Panc1 (cell line): ENCODE measurements around the gene SGPP1. TPM values are rescaled to one million over a fixed set of nuclear protein-coding genes. Genes with fewer than 3 reads are reported as not detected.

ENCODE experiments used
- ATAC-seq: fragments of 200-7000 bp; cut with Tn5 transposase; 2 replicates; pipeline ENCODE4 v1.9.1; 2020; ENCODE audit warnings: mild to moderate bottlenecking, moderate library complexity
- BruUV-seq: library from RNA; stranded (reverse); fragments of 400-500 nt; replicated peaks from 2 replicates; lab custom pipeline; 2021; lab: Mats Ljungman, UMichigan
- CTCF ChIA-PET: fragments of 300-600 bp; sonication (Branson Sonifier 250); formaldehyde crosslinking; loops from one replicate; lab custom pipeline; 2022; ENCODE audit warnings: antibody characterized with exemption; lab: Charles Lee
- POLR2A ChIA-PET: fragments of 300-600 bp; sonication (Branson Sonifier 250); formaldehyde crosslinking; loops from one replicate; lab custom pipeline; 2022; ENCODE audit warnings: antibody characterized with exemption; lab: Charles Lee
- DNase-seq: peaks from one replicate; pipeline ENCODE4 v3.0.0-alpha.2; 2010; ENCODE audit warnings: low read depth, low spot score
- H3K27ac ChIP-seq: 2 replicates; pipeline ENCODE4 v1.5.1; 2011; ENCODE audit warnings: mild to moderate bottlenecking, low read length, inconsistent platforms
- H3K27me3 ChIP-seq: fragments of 200-500 bp; sonication (Bioruptor generic); 2 replicates; pipeline ENCODE4 v1.6.0; 2014; ENCODE audit warnings: low read length, inconsistent platforms; ENCODE audit not compliant: control insufficient read depth, insufficient read depth
- H3K36me3 ChIP-seq: fragments of 200-500 bp; sonication (Bioruptor generic); 2 replicates; pipeline ENCODE4 v1.5.1; 2014; ENCODE audit warnings: inconsistent platforms, mild to moderate bottlenecking, low read length, moderate library complexity; ENCODE audit not compliant: control insufficient read depth, insufficient read depth
- H3K4me1 ChIP-seq: 2 replicates; pipeline ENCODE4 v1.5.1; 2011; ENCODE audit warnings: inconsistent platforms, mild to moderate bottlenecking, low read length, moderate library complexity; ENCODE audit not compliant: control insufficient read depth, insufficient read depth
- H3K4me3 ChIP-seq, 2 experiments: 2 replicates each; pipeline ENCODE4 v1.5.1; 2011 to 2012; ENCODE audit warnings: low read depth in 2 of 2, low read length in 2 of 2, mild to moderate bottlenecking in 2 of 2, inconsistent platforms in 1 of 2, moderate library complexity in 1 of 2
- H3K9me3 ChIP-seq: fragments of 200-500 bp; sonication (Bioruptor generic); 2 replicates; pipeline ENCODE4 v1.5.1; 2014; ENCODE audit warnings: low read depth, mild to moderate bottlenecking, inconsistent platforms, low read length, moderate library complexity; ENCODE audit not compliant: control insufficient read depth, insufficient read depth
- POLR2AphosphoS5 ChIP-seq: IDR thresholded peaks from 2 replicates; pipeline ENCODE4 v1.6.1; 2012; ENCODE audit warnings: mild to moderate bottlenecking, low read depth, low read length, moderate library complexity
- SIN3A ChIP-seq: IDR thresholded peaks from 2 replicates; pipeline ENCODE4 v1.6.1; 2012; ENCODE audit warnings: low read depth, mild to moderate bottlenecking, low read length, moderate library complexity, borderline replicate concordance; ENCODE audit not compliant: insufficient read depth
- TCF7L2 ChIP-seq: IDR thresholded peaks from 2 replicates; pipeline ENCODE4 v1.6.1; 2011; ENCODE audit warnings: mild to moderate bottlenecking, low read depth, low read length, inconsistent platforms
- in situ Hi-C: cut with HindIII; loops from 2 replicates; pipeline ENCODE4 v1.10.0; 2016; ENCODE audit warnings: low sequenced_read_pairs, low pct_unique_long_range_greater_than_20kb
- intact Hi-C: fragments of 100-400 bp; cut with micrococcal nuclease; formaldehyde crosslinking; loops from one replicate; pipeline ENCODE4 v1.10.0; 2022; ENCODE audit not compliant: unreplicated experiment
- total RNA-seq: library from RNA; stranded (reverse); gene quantifications from one replicate; pipeline ENCODE4 v1.2.1, GENCODE V29; 2021; ENCODE audit not compliant: unreplicated experiment
- TF ChIP-seq, protein P1 (sequence below): fragments of 450-650 bp; IDR thresholded peaks from 2 replicates; pipeline ENCODE4 v1.5.1; 2017; ENCODE audit warnings: mild to moderate bottlenecking
- TF ChIP-seq, protein P2 (sequence below), 2 experiments: IDR thresholded peaks; 2 replicates each; pipeline ENCODE4 v1.6.1; 2011 to 2012; ENCODE audit warnings: low read depth in 2 of 2, control low read depth in 1 of 2, low read length in 1 of 2, mild to moderate bottlenecking in 1 of 2, moderate library complexity in 1 of 2; ENCODE audit not compliant: insufficient read depth in 1 of 2

The SGPP1 gene
- total RNA-seq, 1 experiment from 2014 or later = 30.0 TPM

DNA sequence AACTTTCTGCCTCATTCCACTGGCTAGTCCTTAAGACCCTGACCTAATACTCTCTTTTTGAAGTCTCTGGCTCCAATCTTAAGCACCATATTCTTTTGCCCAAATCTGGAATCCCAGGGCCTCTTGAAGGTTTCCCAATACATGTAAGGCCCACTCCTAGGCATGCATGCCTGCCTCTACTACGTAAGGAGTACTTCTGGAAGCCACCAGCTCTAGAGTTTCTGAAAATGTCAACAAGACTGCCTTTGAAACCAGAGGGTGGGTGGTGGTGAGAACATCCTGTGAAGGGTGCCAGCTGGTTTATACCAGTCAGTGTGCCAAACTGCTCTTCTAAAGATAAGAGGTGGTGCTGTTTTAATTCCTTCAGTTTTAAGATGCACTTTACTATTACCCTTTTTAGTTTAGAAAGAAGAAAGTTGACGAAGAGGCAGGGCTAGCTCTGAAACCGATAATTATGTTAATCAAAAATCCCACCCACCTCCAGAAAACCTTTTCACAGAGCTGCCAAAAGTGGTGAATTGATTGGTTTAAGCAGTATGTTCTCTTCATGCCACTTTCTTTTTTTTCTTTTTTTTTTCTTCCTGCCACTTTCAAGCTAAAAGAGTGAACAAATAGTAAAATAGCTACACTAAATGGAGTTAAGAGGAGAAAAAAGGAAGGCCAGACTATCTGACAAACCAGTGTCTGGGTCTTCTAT, 77.5 kb downstream of the SGPP1 start:
- ATAC-seq = no peak
- POLR2A ChIA-PET = no interaction called here
- H3K4me3 ChIP-seq = no peak overlapping the region

DNA sequence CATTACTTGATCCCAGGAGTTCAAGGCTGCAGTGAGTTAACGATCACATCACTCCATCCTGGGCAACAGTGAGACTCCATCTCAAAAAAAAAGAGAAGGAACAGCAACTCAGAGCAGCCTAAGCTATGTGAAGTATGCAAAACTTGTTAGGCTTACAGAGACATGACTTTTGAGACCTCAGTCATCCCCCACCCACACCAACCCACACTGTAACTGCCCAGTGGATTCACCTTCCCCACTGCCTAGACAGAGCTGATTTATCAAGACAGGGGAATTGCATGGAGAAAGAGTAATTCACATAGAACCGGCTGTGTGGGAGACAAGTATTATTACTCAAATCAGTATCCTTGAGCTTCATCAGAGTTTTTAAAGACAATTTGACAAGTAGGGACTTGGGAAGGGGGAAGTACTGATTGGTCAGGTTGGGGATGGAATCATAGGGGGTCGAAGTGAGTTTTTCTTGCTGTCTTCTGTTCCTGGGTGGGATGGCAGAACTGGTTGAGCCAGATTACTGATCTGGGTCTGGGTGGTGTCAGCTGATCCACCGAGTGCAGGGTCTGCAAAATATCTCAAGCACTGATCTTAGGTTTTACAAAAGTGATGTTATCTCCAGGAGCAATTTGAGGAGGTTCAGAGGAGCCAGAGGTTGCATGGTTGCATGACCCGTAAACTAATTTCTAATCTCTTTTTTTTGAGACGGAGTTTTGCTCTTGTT, 80.0 kb downstream of the SGPP1 start:
- CTCF ChIA-PET = no interaction called here
- BruUV-seq = no TSS peak
- no peak overlapping the region for H3K27ac ChIP-seq

More for the DNA sequence above, 77.5 kb downstream of the SGPP1 start:
- Histone ChIP-seq H3K9me3 (no peaks in the 10 kb centered on the region), H3K36me3 (no peaks in the 10 kb centered on the region), H3K4me1 (no peaks in the 10 kb centered on the region), H3K27me3 (no peaks in the 10 kb centered on the region), H3K27ac (no peak overlapping the region)
- CTCF ChIA-PET = interaction anchor here (0.6 kb wide), 1 partner anchor 38 kb away, joined by 11 read pairs; no protein-coding TSS in a partner anchor
- intact Hi-C loops (no loop called here), in situ Hi-C loops (no loop called here)
- no TSS peak for BruUV-seq
- DNase-seq = no peak
- TF ChIP-seq, protein P1, sequence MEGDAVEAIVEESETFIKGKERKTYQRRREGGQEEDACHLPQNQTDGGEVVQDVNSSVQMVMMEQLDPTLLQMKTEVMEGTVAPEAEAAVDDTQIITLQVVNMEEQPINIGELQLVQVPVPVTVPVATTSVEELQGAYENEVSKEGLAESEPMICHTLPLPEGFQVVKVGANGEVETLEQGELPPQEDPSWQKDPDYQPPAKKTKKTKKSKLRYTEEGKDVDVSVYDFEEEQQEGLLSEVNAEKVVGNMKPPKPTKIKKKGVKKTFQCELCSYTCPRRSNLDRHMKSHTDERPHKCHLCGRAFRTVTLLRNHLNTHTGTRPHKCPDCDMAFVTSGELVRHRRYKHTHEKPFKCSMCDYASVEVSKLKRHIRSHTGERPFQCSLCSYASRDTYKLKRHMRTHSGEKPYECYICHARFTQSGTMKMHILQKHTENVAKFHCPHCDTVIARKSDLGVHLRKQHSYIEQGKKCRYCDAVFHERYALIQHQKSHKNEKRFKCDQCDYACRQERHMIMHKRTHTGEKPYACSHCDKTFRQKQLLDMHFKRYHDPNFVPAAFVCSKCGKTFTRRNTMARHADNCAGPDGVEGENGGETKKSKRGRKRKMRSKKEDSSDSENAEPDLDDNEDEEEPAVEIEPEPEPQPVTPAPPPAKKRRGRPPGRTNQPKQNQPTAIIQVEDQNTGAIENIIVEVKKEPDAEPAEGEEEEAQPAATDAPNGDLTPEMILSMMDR = no peak
- TF ChIP-seq, protein P2, sequence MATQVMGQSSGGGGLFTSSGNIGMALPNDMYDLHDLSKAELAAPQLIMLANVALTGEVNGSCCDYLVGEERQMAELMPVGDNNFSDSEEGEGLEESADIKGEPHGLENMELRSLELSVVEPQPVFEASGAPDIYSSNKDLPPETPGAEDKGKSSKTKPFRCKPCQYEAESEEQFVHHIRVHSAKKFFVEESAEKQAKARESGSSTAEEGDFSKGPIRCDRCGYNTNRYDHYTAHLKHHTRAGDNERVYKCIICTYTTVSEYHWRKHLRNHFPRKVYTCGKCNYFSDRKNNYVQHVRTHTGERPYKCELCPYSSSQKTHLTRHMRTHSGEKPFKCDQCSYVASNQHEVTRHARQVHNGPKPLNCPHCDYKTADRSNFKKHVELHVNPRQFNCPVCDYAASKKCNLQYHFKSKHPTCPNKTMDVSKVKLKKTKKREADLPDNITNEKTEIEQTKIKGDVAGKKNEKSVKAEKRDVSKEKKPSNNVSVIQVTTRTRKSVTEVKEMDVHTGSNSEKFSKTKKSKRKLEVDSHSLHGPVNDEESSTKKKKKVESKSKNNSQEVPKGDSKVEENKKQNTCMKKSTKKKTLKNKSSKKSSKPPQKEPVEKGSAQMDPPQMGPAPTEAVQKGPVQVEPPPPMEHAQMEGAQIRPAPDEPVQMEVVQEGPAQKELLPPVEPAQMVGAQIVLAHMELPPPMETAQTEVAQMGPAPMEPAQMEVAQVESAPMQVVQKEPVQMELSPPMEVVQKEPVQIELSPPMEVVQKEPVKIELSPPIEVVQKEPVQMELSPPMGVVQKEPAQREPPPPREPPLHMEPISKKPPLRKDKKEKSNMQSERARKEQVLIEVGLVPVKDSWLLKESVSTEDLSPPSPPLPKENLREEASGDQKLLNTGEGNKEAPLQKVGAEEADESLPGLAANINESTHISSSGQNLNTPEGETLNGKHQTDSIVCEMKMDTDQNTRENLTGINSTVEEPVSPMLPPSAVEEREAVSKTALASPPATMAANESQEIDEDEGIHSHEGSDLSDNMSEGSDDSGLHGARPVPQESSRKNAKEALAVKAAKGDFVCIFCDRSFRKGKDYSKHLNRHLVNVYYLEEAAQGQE (IDR thresholded peaks at IDR 0.05; ENCODE audit: insufficient read depth in 1 of 2, low read depth in 2 of 2, low read length in 1 of 2) = no peak
- TF ChIP-seq SIN3A = no peak
- TF ChIP-seq POLR2AphosphoS5 = no peak
- no peak for TF ChIP-seq TCF7L2

More for the DNA sequence above, 80.0 kb downstream of the SGPP1 start:
- no peak overlapping the region for H3K4me3 ChIP-seq
- H3K4me1 ChIP-seq = no peaks in the 10 kb centered on the region
- in situ Hi-C loops = no loop called here
- TF ChIP-seq, protein P1 = no peak
- TF ChIP-seq TCF7L2 = no peak
- TF ChIP-seq POLR2AphosphoS5 = no peak
- TF ChIP-seq, protein P2 (IDR thresholded peaks at IDR 0.05; ENCODE audit: insufficient read depth in 1 of 2, low read depth in 2 of 2, low read length in 1 of 2) = no peak
- no peak for TF ChIP-seq SIN3A
- POLR2A ChIA-PET = interaction anchor here (0.6 kb wide), 1 partner anchor 112 kb away, joined by 7 read pairs; no protein-coding TSS in a partner anchor
- intact Hi-C loops = loop anchor here (10.0 kb wide), 1 partner anchor 117 kb away; no protein-coding TSS in a partner anchor
- no peaks in the 10 kb centered on the region for H3K27me3 ChIP-seq
- DNase-seq = no peak
- no peaks in the 10 kb centered on the region for H3K36me3 ChIP-seq
- H3K9me3 ChIP-seq = no peaks in the 10 kb centered on the region
- ATAC-seq = no peak
